ENCODE results near the gene ALDH1A2.

- TF ChIP-seq CTCF (IDR thresholded peaks at IDR 0.05) (no peak), EZH2 (IDR thresholded peaks at IDR 0.05) (no peak), EZH2phosphoT487 (IDR thresholded peaks at IDR 0.05) (no peak)
Observed at GRCh38 chr15:58017869-58018268, 47.6 kb downstream of the ALDH1A2 start.
